ENCODE measurements around the gene PPEF1.

DNA sequence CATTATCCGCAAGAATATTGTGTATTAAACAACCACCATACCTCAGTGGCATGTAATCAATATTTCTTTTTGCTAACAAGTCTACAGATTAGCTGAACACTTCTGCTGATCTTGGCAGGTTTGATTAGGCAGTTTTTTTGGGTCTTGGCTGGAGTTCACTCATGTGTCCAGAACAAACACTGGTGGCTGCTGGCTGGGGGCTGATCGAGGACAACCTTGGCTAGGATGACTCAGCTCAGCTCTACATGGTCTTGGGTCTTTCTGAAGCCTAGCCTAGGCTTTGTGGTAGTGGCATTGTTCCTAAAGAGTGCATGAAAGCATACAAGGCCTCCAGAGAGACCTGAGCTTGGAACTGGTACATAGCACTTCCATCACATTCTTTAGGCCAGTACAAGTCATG lies 41.1 kb downstream of the PPEF1 start:
- TF ChIP-seq, protein P1, sequence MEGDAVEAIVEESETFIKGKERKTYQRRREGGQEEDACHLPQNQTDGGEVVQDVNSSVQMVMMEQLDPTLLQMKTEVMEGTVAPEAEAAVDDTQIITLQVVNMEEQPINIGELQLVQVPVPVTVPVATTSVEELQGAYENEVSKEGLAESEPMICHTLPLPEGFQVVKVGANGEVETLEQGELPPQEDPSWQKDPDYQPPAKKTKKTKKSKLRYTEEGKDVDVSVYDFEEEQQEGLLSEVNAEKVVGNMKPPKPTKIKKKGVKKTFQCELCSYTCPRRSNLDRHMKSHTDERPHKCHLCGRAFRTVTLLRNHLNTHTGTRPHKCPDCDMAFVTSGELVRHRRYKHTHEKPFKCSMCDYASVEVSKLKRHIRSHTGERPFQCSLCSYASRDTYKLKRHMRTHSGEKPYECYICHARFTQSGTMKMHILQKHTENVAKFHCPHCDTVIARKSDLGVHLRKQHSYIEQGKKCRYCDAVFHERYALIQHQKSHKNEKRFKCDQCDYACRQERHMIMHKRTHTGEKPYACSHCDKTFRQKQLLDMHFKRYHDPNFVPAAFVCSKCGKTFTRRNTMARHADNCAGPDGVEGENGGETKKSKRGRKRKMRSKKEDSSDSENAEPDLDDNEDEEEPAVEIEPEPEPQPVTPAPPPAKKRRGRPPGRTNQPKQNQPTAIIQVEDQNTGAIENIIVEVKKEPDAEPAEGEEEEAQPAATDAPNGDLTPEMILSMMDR (conservative IDR thresholded peaks at IDR 0.05 in 1 of 2, IDR thresholded peaks at IDR 0.05 in 1 of 2; ENCODE audit: low read depth in 1 of 2, low read length in 2 of 2) = no peak
- no peak for TF ChIP-seq EZH2 (IDR thresholded peaks at IDR 0.05; ENCODE audit: low read length, missing control alignments)

Measured in fibroblast of lung (primary cell).